HepG2 (cell line): ENCODE data around the gene ADGRD1. TPM values are rescaled to one million over a fixed set of nuclear protein-coding genes. Genes with fewer than 3 reads are reported as not detected.
A peak's percentile ranks its signal among the peaks of the same experiment; 100 is the strongest.

Experiments used
- ARNT ChIP-seq: fragments of 450-650 bp; IDR thresholded peaks from 2 replicates; pipeline ENCODE4 v1.6.1; 2017
- ATF4 ChIP-seq, 2 experiments: fragments of 450-650 bp in 1 of 2; sonication (generic) in 1 of 2; formaldehyde crosslinking; IDR thresholded peaks; 2 replicates each; pipeline versions ENCODE4 v1.5.0 to v1.8.0; 2020 to 2022; ENCODE audit warnings: mild to moderate bottlenecking in 1 of 2, missing genetic modification reagents in 1 of 2
- CREB1 ChIP-seq, 2 experiments: fragments of 450-650 bp in 1 of 2; IDR thresholded peaks; 2 replicates each; pipeline ENCODE4 v1.6.1; 2016 to 2017; ENCODE audit warnings: control low read depth in 1 of 2, mild to moderate bottlenecking in 1 of 2, missing compliant biosample characterization in 1 of 2, missing genetic modification characterization in 1 of 2
- ELF4 ChIP-seq: sonication (generic); formaldehyde crosslinking; IDR thresholded peaks from 2 replicates; pipeline ENCODE4 v1.5.0; 2020; ENCODE audit warnings: missing genetic modification reagents, mild to moderate bottlenecking, moderate library complexity, borderline replicate concordance
- GATAD2A ChIP-seq: IDR thresholded peaks from 2 replicates; pipeline ENCODE4 v1.6.1; 2016
- HMGXB4 ChIP-seq, 2 experiments: sonication (generic) in 1 of 2; formaldehyde crosslinking in 1 of 2; IDR thresholded peaks; 2 replicates each; pipeline versions ENCODE4 v1.4.0 to v1.6.1; 2018 to 2020; ENCODE audit warnings: missing genetic modification reagents in 2 of 2, borderline replicate concordance in 1 of 2, low read depth in 1 of 2, mild to moderate bottlenecking in 1 of 2, missing biosample characterization in 1 of 2
- MTERF4 ChIP-seq: sonication (generic); formaldehyde crosslinking; IDR thresholded peaks from 2 replicates; pipeline ENCODE4 v1.8.0; 2023; ENCODE audit warnings: mild to moderate bottlenecking, missing genetic modification reagents
- PAXIP1 ChIP-seq: sonication (generic); formaldehyde crosslinking; conservative IDR thresholded peaks from 2 replicates; pipeline ENCODE4 v1.4.0; 2020; ENCODE audit warnings: mild to moderate bottlenecking, missing genetic modification reagents, moderate library complexity
- RFXANK ChIP-seq: IDR thresholded peaks from 2 replicates; pipeline ENCODE4 v1.6.1; 2016
- TEF ChIP-seq: sonication (generic); formaldehyde crosslinking; IDR thresholded peaks from 2 replicates; pipeline ENCODE4 v1.5.0; 2020; ENCODE audit warnings: missing genetic modification reagents
- THAP11 ChIP-seq: IDR thresholded peaks from 2 replicates; pipeline ENCODE4 v1.6.1; 2016; ENCODE audit warnings: missing biosample characterization, missing genetic modification reagents
- ZNF331 ChIP-seq: sonication (generic); formaldehyde crosslinking; IDR thresholded peaks from 2 replicates; pipeline ENCODE4 v1.4.0; 2020; ENCODE audit warnings: missing genetic modification reagents
- ZNF574 ChIP-seq: sonication (generic); formaldehyde crosslinking; IDR thresholded peaks from 2 replicates; pipeline ENCODE4 v1.4.0; 2020; ENCODE audit warnings: missing genetic modification reagents
- ZNF616 ChIP-seq: sonication (generic); formaldehyde crosslinking; IDR thresholded peaks from 2 replicates; pipeline ENCODE4 v1.5.0; 2020; ENCODE audit warnings: low read depth, mild to moderate bottlenecking, missing genetic modification reagents
- ZNF788 ChIP-seq: sonication (generic); formaldehyde crosslinking; IDR thresholded peaks from 2 replicates; pipeline ENCODE4 v1.5.0; 2020; ENCODE audit warnings: mild to moderate bottlenecking, missing genetic modification reagents, borderline replicate concordance
- ZNF790 ChIP-seq: sonication (generic); formaldehyde crosslinking; IDR thresholded peaks from 2 replicates; pipeline ENCODE4 v1.8.0; 2022; ENCODE audit warnings: missing genetic modification reagents, mild to moderate bottlenecking, borderline replicate concordance
- ZSCAN30 ChIP-seq: sonication (generic); formaldehyde crosslinking; IDR thresholded peaks from 2 replicates; pipeline ENCODE4 v1.5.0; 2020; ENCODE audit warnings: mild to moderate bottlenecking, missing genetic modification reagents
- polyA plus RNA-seq, 8 experiments: library from polyadenylated mRNA; depleted of rRNA in 3 of 8; stranded (reverse) in 7 of 8; unstranded in 1 of 8; fragments of >200 nt; fragmentation: Illumina TruSeq in 4 of 8; extraction: Trizol in 4 of 8; gene quantifications; 2 replicates each; pipeline versions ENCODE4 v1.2.1 to v1.2.3, GENCODE V29; 2011 to 2016; ENCODE audit warnings: low read depth in 4 of 8, missing spikeins in 1 of 8, mixed read lengths in 1 of 8; ENCODE audit not compliant: insufficient read depth in 1 of 8
- total RNA-seq, 5 experiments: library from RNA; depleted of rRNA; stranded (reverse); fragments of >200 nt; fragmentation: Illumina TruSeq; extraction: Trizol; gene quantifications; 2 replicates each; pipeline ENCODE4 v1.2.3, GENCODE V29; 2016; ENCODE audit warnings: low read depth in 1 of 5

The ADGRD1 gene
- total and polyA plus RNA-seq, 2 of the 13 experiments (the other 11 are each of a cell fraction or from before 2014, with no cell fraction given): 0.46 to 12.4 TPM

- TF ChIP-seq TEF (CRISPR knock-in tag) (no peak), THAP11 (CRISPR knock-in tag) (peak; percentile 44; the same call in 1 of the 2 replicates), ZNF331 (peak; percentile 26; the same call in 1 of the 2 replicates), MTERF4 (CRISPR knock-in tag) (no peak), PAXIP1 (0 out of 2 replicates have a peak, but pooled peaks have one; percentile 12), ZNF788 (peak; percentile 44; the same call in 1 of the 2 replicates), GATAD2A (CRISPR knock-in tag) (peak; percentile 46; the same call in 1 of the 2 replicates), HMGXB4 (CRISPR knock-in tag; IDR thresholded peaks at IDR 0.05; ENCODE audit: borderline replicate concordance in 1 of 2, low read depth in 1 of 2) (peak; percentile 26 to 75; a peak in 1 of 4 replicates), ELF4 (CRISPR knock-in tag) (no peak), ZNF790 (CRISPR knock-in tag) (no peak), ZNF616 (CRISPR knock-in tag) (no peak), RFXANK (no peak), ATF4 (CRISPR knock-in tag; IDR thresholded peaks at IDR 0.05) (peak in 1 of 2 experiments; percentile 53; a peak in 1 of 4 replicates), CREB1 (IDR thresholded peaks at IDR 0.05) (no peak), CREB1 (CRISPR knock-in tag; IDR thresholded peaks at IDR 0.05) (no peak), ZNF574 (CRISPR knock-in tag) (peak; percentile 57; the same call in 1 of the 2 replicates), ZSCAN30 (CRISPR knock-in tag) (no peak), ARNT (no peak)
Measured at GRCh38 chr12:130916241-130916911, 37.3 kb upstream of the ADGRD1 start (continued).
